ENCODE data around the gene DCAF6.

Gene DCAF6

GRCh38 chr1:167964646-167965045 lies 28.2 kb downstream of the DCAF6 start:
- TF ChIP-seq CTCF (IDR thresholded peaks at IDR 0.05; ENCODE audit: low read depth, low read length), result no peak
- no peak overlapping the region for H3K4me3 ChIP-seq (ENCODE audit: low read depth, low read length)

- no peak overlapping the region for H3K4me3 ChIP-seq (ENCODE audit: low read depth, low read length)
- TF ChIP-seq CTCF (IDR thresholded peaks at IDR 0.05; ENCODE audit: low read depth, low read length), result no peak
These were observed 29.6 kb downstream of the DCAF6 start for GRCh38 chr1:167966050-167966449.

- no peak for TF ChIP-seq CTCF (IDR thresholded peaks at IDR 0.05; ENCODE audit: low read depth, low read length)
- no peak overlapping the region for H3K4me3 ChIP-seq (ENCODE audit: low read depth, low read length)
These were observed 32.1 kb downstream of the DCAF6 start for GRCh38 chr1:167968569-167968968.

- H3K4me3 ChIP-seq (ENCODE audit: low read depth, low read length), result no peak overlapping the region
- TF ChIP-seq CTCF (IDR thresholded peaks at IDR 0.05; ENCODE audit: low read depth, low read length), result no peak
These were observed 37.3 kb downstream of the DCAF6 start for GRCh38 chr1:167973832-167974231.

- TF ChIP-seq CTCF (IDR thresholded peaks at IDR 0.05; ENCODE audit: low read depth, low read length), result no peak
- H3K4me3 ChIP-seq (ENCODE audit: low read depth, low read length), result no peak overlapping the region
These were observed 38.2 kb downstream of the DCAF6 start for GRCh38 chr1:167974698-167975097.

- no peak for TF ChIP-seq CTCF (IDR thresholded peaks at IDR 0.05; ENCODE audit: low read depth, low read length)
- H3K4me3 ChIP-seq (ENCODE audit: low read depth, low read length), result no peak overlapping the region
These were observed 40.8 kb downstream of the DCAF6 start for GRCh38 chr1:167977245-167977644.

- H3K4me3 ChIP-seq (ENCODE audit: low read depth, low read length), result no peak overlapping the region
- TF ChIP-seq CTCF (IDR thresholded peaks at IDR 0.05; ENCODE audit: low read depth, low read length), result no peak
These were observed 45.5 kb downstream of the DCAF6 start for GRCh38 chr1:167981933-167982332.

Measured in WI38 (cell line).